HPDE6-E6E7 (cell line): Measurements from ENCODE around the gene PTPRU.

Experiments used
- DNase-seq: peaks from one replicate; pipeline ENCODE4 v3.0.0; 2011; ENCODE audit warnings: missing footprints; ENCODE audit errors: extremely low spot score

Gene PTPRU

GRCh38 chr1:29245876-29246275, 9.6 kb downstream of the PTPRU start:
- peak; percentile 54 for DNase-seq

GRCh38 chr1:29247044-29247443, 10.7 kb downstream of the PTPRU start:
- DNase-seq = no peak

DNA sequence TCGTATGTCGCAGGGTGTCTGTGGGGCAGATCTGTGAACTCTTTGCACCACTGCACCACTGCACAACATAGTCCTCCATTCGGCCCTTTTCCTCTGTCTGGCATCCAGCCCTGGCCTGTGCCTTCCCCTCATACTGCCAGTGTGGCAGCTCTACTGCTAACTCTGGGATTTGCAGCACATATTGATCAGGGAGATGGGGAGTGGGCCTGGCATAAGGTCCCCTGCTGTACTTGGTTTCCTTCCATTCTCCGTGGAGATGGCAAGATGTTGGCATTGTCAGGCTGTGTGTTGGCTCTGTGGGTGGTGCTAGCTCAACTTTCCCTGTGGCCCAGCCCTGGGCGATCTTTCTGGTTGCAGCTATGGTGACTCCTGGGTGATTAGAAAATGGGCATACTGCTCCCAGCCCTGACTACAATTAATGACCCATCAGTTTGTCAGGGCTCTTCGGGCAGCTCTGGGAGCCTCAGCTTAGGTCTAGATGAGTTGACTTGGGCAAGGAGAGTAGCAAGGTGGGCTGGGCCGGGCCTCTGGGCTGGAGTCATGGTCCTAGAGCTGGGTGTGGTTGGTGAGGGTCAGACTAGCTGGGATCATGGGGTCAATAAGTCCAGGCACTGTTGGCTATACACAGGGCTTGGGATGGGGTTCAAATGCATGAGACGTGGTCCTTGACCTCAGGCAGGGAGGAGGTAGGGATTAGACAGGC, 11.4 kb downstream of the PTPRU start:
- no peak for DNase-seq

DNA sequence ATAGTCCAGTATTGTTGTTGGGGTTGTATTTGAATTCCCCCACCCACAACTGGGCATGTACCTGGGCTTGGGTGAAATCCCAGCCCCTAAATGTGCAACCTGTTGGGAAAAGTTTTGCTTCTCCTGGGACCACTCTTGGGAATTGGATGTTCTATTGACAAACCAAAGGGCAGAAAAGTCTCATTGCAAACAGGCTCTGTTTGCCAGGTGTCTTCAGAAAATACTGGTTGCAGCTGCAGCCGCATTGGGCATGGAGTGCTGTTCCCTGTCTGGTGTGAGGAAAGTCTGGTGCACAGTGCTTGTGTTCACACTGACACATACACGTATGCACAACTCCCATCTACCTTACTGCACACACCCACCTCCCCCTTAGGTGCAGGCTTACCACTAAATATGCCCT, 12.1 kb downstream of the PTPRU start:
- no peak for DNase-seq

DNA sequence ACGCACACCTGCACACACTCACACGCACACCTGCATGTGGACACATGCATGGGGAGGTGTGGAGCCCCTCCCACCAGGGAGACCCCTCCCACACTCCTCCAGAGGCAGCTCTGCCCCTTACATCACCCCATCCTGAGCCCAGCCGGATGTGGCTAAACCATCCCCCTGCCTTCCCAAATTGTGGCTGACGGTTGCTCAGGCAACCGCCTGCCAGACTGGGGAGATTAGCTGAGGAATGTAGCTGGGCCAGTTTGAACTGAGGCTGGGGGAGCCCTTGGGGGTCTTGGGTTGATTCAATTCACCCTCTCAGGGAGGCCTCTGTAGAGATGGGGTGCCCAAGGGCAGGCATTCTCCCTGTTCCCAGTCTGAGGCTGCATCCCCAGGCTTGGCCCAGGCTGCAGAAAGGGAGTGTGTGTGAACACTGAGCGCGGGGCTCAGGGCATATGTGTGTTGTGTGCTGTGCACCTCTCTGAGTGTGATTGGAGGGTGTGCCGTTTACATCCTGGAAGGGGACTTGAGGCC, 12.9 kb downstream of the PTPRU start:
- DNase-seq = no peak

DNA sequence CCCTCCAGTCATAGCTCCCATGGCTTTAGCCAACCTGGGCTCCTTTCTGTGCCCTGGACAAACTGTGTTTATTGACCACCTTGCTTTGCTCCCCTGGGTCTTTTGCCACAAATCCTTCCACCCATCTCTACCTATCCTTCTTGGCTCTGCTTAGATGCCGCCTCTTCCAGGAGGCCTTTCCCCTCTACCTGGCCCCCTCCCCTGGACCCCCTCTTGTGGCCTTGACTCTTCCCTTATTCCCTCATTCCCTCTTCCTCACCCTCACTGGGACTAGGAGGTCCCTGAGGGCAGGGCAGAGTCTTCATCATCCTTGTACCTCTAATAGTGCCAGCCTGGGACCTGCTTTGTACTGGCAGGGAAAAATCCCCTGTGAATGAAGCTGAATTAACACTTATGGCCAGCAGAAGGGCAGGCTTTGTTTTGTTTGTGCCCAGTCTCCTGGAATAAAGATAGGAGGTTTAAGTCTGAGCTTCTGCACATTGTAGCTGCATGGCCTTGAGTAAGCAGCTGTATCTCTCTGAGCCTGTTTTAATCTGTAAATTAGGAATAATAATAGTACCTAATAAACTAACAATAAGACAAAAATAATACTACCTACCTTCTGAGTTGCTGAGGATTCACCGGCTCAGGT, 13.7 kb downstream of the PTPRU start:
- DNase-seq = no peak

DNA sequence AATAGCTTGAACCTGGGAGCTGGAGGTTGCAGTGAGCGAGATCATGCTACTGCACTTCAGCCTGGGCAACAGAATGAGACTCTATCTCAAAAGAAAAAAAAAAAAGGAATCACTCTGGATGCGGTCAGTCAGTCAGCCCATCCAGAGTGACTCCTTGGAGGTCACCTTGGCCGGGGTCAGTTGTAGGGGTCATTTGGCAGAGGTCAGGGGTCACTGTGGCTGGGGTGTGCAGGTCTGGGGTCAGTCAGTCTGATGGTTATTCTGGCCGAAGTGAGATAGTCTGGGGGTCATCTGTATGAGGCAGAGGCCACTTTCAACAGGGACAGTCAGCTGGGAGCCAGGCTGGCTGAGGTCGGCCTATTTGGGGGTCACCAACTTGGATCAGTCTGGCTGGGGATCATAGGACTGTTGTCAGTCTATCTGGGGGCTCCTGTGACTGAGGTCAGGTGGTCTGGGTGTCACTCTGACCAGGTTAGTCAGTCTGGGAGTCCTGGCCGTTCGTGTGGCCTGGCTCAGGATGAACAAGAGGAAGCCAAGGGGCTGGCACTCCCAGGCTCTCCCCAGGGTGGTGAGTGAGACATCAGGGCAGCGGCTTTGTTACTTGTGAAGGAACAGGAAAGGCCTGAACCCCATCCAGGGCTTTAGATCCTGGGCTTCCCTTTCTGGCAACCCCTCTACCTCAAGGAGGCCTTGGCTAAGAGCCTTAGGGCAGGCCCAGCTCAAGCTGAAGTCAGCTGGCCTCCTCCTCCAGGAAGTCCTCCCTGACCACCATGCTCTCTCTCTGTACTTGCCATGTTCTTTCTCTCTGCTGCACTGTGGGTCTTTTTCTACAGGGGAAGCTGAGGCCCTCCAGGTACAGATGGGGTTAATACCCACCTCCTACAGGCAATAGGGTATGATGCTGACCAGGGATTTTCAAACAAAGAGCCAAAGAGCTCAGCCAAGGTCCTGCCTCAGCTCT, 15.1 kb downstream of the PTPRU start:
- no peak for DNase-seq

DNA sequence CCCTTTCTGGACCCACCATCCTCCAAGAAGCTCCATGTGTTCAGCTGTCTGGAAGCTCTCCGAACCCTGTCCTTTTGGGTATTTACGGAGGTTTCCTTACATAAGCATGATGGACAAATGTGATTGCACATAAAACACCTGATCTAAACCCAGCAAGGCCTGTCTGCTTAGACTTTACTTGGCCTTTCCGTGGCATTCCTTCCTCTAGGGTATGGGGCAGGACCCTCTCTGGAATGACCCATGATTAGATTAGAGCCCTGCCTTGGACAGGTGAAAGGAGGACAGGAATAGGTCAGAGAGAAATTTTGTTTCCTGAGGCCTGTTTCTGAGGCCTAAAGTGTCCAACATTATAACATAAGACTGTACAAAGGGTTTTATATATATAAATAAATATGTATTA, 16.9 kb downstream of the PTPRU start:
- no peak for DNase-seq

- no peak for DNase-seq
These were observed 18.0 kb downstream of the PTPRU start for GRCh38 chr1:29254346-29254745.

- DNase-seq = no peak
These were observed 18.9 kb downstream of the PTPRU start for GRCh38 chr1:29255134-29255666.

DNA sequence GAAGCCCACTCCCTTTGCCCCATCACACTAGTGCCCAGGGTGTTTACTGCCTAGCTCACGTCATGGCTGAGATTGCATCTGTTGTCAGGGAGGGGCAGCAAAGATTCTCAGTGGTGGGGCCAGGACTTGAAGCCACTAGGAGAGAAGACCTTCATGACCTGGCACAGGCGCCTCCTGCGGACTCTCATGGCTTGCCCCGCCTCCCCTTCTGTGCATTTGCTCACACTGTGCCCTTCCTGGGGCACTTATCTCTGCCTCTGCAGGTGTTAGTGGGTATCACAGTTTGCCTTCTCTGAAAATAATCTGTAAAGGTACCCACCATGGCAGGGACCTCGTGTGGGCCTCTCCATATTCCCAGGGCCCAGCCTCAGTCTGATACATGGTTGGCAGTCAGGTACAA, 20.1 kb downstream of the PTPRU start:
- no peak for DNase-seq

DNA sequence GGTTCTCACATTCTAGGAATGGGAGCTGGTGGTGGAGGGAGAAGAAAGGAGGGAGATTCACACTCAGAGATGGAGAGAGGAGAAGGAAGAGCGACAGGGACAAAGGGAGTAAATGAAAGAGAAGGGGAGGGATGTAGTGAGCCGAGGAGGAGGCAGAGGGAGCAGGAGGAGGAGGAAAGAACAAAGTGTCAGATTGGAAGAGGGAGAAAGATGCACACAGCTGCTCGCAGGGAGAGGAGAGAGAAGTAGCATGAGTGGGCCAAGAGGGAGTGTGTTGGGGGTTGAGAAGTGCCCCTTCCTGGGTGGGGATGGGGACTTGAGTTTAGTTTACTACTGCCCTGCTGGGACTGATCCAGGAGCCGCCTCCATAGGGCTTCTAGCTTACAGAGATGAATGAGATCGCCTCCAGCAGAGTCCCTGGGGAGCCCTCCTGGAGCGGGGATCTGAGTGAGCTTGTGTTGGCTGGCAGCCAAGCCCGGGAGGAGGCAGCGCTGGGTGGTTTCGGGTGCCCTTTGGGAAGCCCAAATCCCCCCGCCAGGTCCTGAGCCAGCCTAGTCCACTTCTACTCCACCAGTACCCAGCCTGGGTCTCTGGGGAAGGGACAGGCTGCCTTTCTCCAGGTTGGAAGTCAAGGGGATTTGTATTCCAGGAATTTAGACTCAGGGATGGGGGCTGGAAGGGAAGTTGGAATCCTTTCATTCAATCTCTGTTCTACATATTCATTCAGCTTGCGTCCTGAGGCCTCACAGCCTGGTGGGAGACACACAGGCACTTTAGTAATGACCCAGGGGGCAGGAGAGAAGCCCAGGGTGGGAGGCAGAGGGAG, 20.9 kb downstream of the PTPRU start:
- no peak for DNase-seq

DNA sequence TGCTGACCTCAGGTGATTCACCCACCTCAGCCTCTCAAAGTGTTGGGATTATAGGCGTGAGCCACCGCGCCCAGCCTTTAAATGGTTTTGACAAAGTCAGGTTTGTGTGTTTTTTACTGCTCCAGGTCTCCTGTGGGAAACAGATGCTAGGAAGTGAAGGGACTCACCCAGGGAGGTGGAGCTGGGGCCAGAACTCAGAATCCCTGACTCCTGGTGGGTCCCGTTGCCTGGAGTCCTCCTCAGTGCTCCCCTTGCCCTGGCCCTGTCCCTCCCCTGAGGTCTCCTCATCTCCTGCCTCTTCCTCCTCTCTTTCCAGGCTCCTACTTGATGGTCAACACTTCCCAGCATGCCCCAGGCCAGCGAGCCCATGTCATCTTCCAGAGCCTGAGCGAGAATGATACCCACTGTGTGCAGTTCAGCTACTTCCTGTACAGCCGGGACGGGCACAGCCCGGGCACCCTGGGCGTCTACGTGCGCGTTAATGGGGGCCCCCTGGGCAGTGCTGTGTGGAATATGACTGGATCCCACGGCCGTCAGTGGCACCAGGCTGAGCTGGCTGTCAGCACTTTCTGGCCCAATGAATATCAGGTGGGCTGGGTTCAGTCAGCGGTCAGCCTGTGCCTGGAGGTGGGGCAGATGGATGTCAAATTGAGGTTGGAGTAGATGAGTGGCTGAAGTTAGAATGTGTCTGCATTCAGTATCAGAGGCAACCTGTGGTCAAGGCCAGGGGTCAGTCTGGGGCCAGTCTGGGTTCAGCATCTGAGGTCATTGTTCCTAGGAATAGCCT, 22.1 kb downstream of the PTPRU start:
- no peak for DNase-seq

GRCh38 chr1:29258976-29259801, 22.9 kb downstream of the PTPRU start:
- no peak for DNase-seq

DNA sequence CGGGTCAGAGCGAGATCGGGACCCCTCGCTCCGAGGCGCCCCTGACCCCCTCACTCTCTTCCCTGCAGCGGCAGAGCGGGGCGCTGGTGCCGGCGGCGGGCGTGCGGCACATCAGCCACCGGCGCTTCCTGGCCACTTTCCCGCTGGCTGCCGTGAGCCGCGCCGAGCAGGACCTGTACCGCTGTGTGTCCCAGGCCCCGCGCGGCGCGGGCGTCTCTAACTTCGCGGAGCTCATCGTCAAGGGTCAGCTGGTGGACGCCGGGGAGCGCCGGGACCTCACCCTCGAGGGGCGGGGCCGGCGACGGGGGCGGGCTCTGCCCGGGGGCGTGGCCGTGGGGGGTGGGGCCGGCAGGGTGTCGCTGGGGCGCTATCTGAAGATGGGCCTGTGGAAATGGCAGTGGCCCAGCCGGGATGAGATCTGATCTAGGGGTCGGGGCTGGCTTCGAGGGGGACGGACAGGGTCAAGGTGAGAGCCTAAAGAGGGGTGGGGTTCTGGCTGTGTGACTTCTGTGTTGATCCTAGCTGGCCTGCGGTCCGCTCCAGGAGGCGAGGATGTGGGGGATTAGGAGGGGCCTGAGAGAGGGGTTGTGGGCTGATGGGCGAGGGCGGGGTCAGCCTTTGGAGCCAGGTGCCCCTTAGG, 23.6 kb downstream of the PTPRU start:
- DNase-seq = no peak

GRCh38 chr1:29260531-29260930, 24.2 kb downstream of the PTPRU start:
- no peak for DNase-seq

- DNase-seq = no peak
These were observed 28.6 kb downstream of the PTPRU start for GRCh38 chr1:29264773-29265389.

DNA sequence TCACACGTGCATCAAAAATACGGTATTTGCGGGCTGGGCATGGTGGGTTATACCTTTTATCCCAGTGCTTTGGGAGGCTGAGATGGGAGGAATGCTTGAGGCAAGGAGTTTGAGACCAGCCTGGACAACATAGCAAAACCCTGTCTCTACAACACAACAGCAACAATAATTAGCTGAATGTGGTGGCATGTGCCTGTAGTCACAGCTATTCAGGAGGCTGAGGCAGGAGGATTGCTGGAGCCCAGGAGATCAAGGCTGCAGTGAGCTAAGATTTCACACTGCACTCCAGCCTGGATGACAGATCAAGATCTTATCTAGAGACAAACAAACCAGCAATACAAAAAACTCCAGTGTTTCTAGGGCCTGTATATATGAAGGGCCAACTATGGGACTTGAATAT, 30.6 kb downstream of the PTPRU start:
- no peak for DNase-seq
